Esophagus squamous epithelium (tissue), 4 donors: ENCODE data around the gene ADAMTSL2.

Experiments
- CTCF ChIP-seq, 6 experiments: fragments of 450-650 bp in 4 of 6; fragments of 200-600 bp in 2 of 6; sonication (generic) in 2 of 6; IDR thresholded peaks; one replicate each; pipeline ENCODE4 v1.5.1; 2016 to 2019; ENCODE audit warnings: antibody characterized with exemption in 6 of 6, mild to moderate bottlenecking in 4 of 6, moderate library complexity in 4 of 6
- POLR2A ChIP-seq, 4 donors: fragments of 450-650 bp; IDR thresholded peaks; one replicate each; pipeline ENCODE4 v1.6.1; 2017; ENCODE audit warnings: antibody characterized with exemption in 4 of 4, mild to moderate bottlenecking in 4 of 4, moderate library complexity in 3 of 4

- TF ChIP-seq CTCF (IDR thresholded peaks at IDR 0.05) (no peak), POLR2A (IDR thresholded peaks at IDR 0.05) (no peak)
These were observed 79.6 kb downstream of the ADAMTSL2 start for GRCh38 chr9:133614056-133614455.
